Stimulated activated CD8-positive, alpha-beta memory T cell treated with anti-CD3 and anti-CD28 coated beads, Interleukin-15, amount 100 ng/mL, for 24 hours (primary cell): Measurements from ENCODE around the gene CDH4.

Experiments
- DNase-seq: peaks from one replicate; pipeline ENCODE4 v3.0.0-alpha.2; 2020; ENCODE audit warnings: low read depth

Gene CDH4

GRCh38 chr20:61734733-61735502, 482.9 kb downstream of the CDH4 start:
- no peak for DNase-seq

GRCh38 chr20:61735503-61735785, 483.4 kb downstream of the CDH4 start:
- no peak for DNase-seq

- DNase-seq: no peak
Measured at GRCh38 chr20:61736001-61736635, 484.1 kb downstream of the CDH4 start.

GRCh38 chr20:61736751-61737310, 484.8 kb downstream of the CDH4 start:
- DNase-seq: no peak

- DNase-seq: no peak
Measured at GRCh38 chr20:61737346-61737745, 485.3 kb downstream of the CDH4 start.

- no peak for DNase-seq
Measured at GRCh38 chr20:61737812-61738443, 485.9 kb downstream of the CDH4 start.

- DNase-seq: no peak
Measured at GRCh38 chr20:61738601-61739069, 486.6 kb downstream of the CDH4 start.

- DNase-seq: no peak
Measured at GRCh38 chr20:61739086-61739831, 487.2 kb downstream of the CDH4 start.

- no peak for DNase-seq
Measured at GRCh38 chr20:61739832-61740118, 487.7 kb downstream of the CDH4 start.

- no peak for DNase-seq
Measured at GRCh38 chr20:61742097-61742825, 490.2 kb downstream of the CDH4 start.

GRCh38 chr20:61743606-61744005, 491.5 kb downstream of the CDH4 start:
- no peak for DNase-seq

- DNase-seq: no peak
Measured at GRCh38 chr20:61744691-61745396, 492.8 kb downstream of the CDH4 start.

- DNase-seq: no peak
Measured at GRCh38 chr20:61745397-61746146, 493.5 kb downstream of the CDH4 start.

- no peak for DNase-seq
Measured at GRCh38 chr20:61746147-61746646, 494.1 kb downstream of the CDH4 start.

GRCh38 chr20:61746781-61747180, 494.7 kb downstream of the CDH4 start:
- DNase-seq: no peak

GRCh38 chr20:61748376-61748775, 496.3 kb downstream of the CDH4 start:
- DNase-seq: no peak

- no peak for DNase-seq
Measured at GRCh38 chr20:61749406-61750075, 497.5 kb downstream of the CDH4 start.

GRCh38 chr20:61750093-61750492, 498.0 kb downstream of the CDH4 start:
- no peak for DNase-seq

GRCh38 chr20:61752576-61752975, 500.5 kb downstream of the CDH4 start:
- no peak for DNase-seq
